Neural progenitor cell (in vitro differentiated cells): ENCODE data around the gene EOGT. TPM values are rescaled to one million over a fixed set of nuclear protein-coding genes. Genes with fewer than 3 reads are reported as not detected.

Source experiments
- DNase-seq: peaks from one replicate; pipeline ENCODE4 v3.0.0-alpha.2; 2016; ENCODE audit warnings: low spot score
- H2AFZ ChIP-seq: fragments of 200-600 bp; sonication (generic); replicated peaks from 2 replicates; pipeline ENCODE4 v1.6.1; 2016; ENCODE audit warnings: antibody characterized with exemption
- H3F3A ChIP-seq: fragments of 200-600 bp; sonication (generic); 2 replicates; pipeline ENCODE4 v1.6.1; 2016; ENCODE audit warnings: antibody characterized with exemption, low read depth
- H3K27ac ChIP-seq: fragments of 200-600 bp; sonication (generic); 2 replicates; pipeline ENCODE4 v1.5.1; 2016; ENCODE audit warnings: mild to moderate bottlenecking
- H3K27me3 ChIP-seq: fragments of 200-600 bp; sonication (generic); 2 replicates; pipeline ENCODE4 v1.6.1; 2016; ENCODE audit warnings: mild to moderate bottlenecking, moderate library complexity
- H3K36me3 ChIP-seq: fragments of 200-600 bp; sonication (generic); 2 replicates; pipeline ENCODE4 v1.5.1; 2016
- H3K4me1 ChIP-seq: fragments of 200-600 bp; sonication (generic); 2 replicates; pipeline ENCODE4 v1.6.1; 2016; ENCODE audit warnings: mixed run types
- H3K4me2 ChIP-seq: fragments of 200-600 bp; sonication (generic); 2 replicates; pipeline ENCODE4 v1.6.1; 2016
- H3K4me3 ChIP-seq: fragments of 200-600 bp; sonication (generic); 2 replicates; pipeline ENCODE4 v1.5.1; 2016
- H3K79me2 ChIP-seq: fragments of 200-600 bp; sonication (generic); 2 replicates; pipeline ENCODE4 v1.6.1; 2016; ENCODE audit warnings: low read depth
- H3K9ac ChIP-seq: fragments of 200-600 bp; sonication (generic); 2 replicates; pipeline ENCODE4 v1.6.1; 2016
- H3K9me3 ChIP-seq: fragments of 200-600 bp; sonication (generic); 2 replicates; pipeline ENCODE4 v1.5.1; 2016; ENCODE audit warnings: low read depth
- H4K20me1 ChIP-seq: fragments of 200-600 bp; sonication (generic); 2 replicates; pipeline ENCODE4 v1.6.1; 2016; ENCODE audit warnings: low read depth
- H3K27ac Mint-ChIP-seq: 3 replicates; pipeline ENCODE4 v1.8.0; 2021; ENCODE audit warnings: mixed read lengths
- H3K27me3 Mint-ChIP-seq: 2 replicates; pipeline ENCODE4 v1.8.0; 2022; ENCODE audit warnings: low read depth, mild to moderate bottlenecking, inconsistent platforms, moderate library complexity, mixed read lengths; ENCODE audit not compliant: insufficient read depth
- H3K36me3 Mint-ChIP-seq: 3 replicates; pipeline ENCODE4 v1.8.0; 2021; ENCODE audit warnings: mixed read lengths
- H3K4me1 Mint-ChIP-seq: 3 replicates; pipeline ENCODE4 v1.8.0; 2021; ENCODE audit warnings: mixed read lengths
- H3K4me3 Mint-ChIP-seq: 3 replicates; pipeline ENCODE4 v1.8.0; 2021; ENCODE audit warnings: mild to moderate bottlenecking, moderate library complexity, mixed read lengths
- H3K9me3 Mint-ChIP-seq: 3 replicates; pipeline ENCODE4 v1.8.0; 2020; ENCODE audit warnings: mixed read lengths
- CTCF ChIP-seq: fragments of 200-600 bp; sonication (generic); IDR thresholded peaks from 2 replicates; pipeline ENCODE4 v1.5.1; 2017; ENCODE audit warnings: antibody characterized with exemption, mild to moderate bottlenecking
- EZH2 ChIP-seq: fragments of 200-600 bp; sonication (generic); IDR thresholded peaks from 2 replicates; pipeline ENCODE4 v1.6.1; 2017; ENCODE audit warnings: antibody characterized with exemption, mild to moderate bottlenecking, moderate library complexity
- EZH2phosphoT487 ChIP-seq: fragments of 200-600 bp; sonication (generic); IDR thresholded peaks from 2 replicates; pipeline ENCODE4 v1.6.1; 2017; ENCODE audit warnings: antibody characterized with exemption
- total RNA-seq: library from RNA; depleted of rRNA; stranded (reverse); fragments of >200 nt; gene quantifications from 2 replicates; pipeline ENCODE4 v1.2.3, GENCODE V29; 2015; ENCODE audit warnings: low replicate concordance

The EOGT gene
- total RNA-seq, 1 donor from 2014 or later, result 2.5 TPM

DNA sequence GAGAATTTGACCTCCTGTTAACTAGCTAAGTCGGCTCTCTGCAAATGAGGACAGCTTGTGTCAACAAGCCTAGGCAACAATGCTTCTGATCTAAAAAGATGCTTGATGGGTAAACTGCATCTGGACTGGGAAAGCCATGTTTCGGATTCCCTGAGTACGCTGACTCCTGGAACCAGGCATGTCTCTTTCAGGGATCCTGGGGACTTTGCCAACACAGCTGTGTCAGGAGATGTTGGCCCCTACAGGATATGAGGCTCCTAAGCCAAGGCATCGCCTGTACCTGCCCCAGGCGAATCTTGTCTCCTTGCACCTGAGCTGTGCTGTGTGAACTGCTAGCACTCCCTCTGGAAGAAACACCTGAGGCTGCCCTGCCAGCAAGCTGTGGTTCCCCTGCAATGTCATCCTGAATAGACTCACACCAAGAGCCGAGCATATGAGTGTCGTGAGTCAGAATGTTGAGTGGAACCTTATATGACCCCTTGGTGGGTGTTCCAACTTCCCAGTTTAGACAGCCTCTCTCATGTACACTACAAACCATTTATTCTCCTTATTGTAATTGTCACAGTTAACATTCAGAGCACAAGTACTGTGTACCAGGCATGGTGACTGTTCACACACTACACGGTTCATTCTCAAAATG is 17.0 kb downstream of the EOGT start:
- Histone ChIP-seq H3K4me1 (no peaks in the 10 kb centered on the region), H3K27ac (no peak overlapping the region), H4K20me1 (no peaks in the 10 kb centered on the region), H2AFZ (no peak overlapping the region), H3K4me2 (no peak overlapping the region), H3K9me3 (no peaks in the 10 kb centered on the region), H3K79me2 (no peaks in the 10 kb centered on the region), H3K4me3 (no peak overlapping the region), H3F3A (no peaks in the 10 kb centered on the region), H3K36me3 (no peaks in the 10 kb centered on the region), H3K27me3 (no peaks in the 10 kb centered on the region), H3K9ac (no peak overlapping the region)
- Mint-ChIP-seq H3K4me3 (no peak overlapping the region), H3K36me3 (peaks cover 19% of the 10 kb centered on the region), H3K27ac (no peak overlapping the region), H3K4me1 (no peaks in the 10 kb centered on the region), H3K27me3 (peaks cover 2% of the 10 kb centered on the region), H3K9me3 (peaks cover 13% of the 10 kb centered on the region)
- DNase-seq, result no peak
- no peak for TF ChIP-seq EZH2
- no peak for TF ChIP-seq EZH2phosphoT487
- TF ChIP-seq CTCF, result no peak

DNA sequence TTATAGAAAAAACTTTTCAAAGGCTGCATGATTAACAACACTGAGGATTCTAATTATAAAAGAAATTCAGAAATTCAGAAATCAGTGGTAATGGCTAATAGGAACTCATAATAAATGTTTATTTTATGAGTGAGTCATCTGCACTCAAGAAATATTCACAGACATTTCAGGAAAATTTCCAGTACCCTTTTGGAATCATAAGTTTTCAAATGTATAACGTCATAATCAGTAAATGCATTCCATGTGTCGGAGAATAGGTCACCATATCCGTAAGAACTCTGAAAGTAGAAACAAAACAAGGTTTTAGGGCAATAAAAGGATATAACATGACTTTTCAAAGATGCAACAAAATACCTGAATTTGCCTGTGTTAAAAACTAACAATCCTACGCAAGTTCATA is 24.7 kb downstream of the EOGT start:
- H3K36me3 Mint-ChIP-seq, result peaks cover 29% of the 10 kb centered on the region

GRCh38 chr3:68987322-68987721 is 26.2 kb downstream of the EOGT start:
- Mint-ChIP-seq H3K36me3 (peaks cover 24% of the 10 kb centered on the region), H3K27ac (no peak overlapping the region), H3K4me1 (peaks cover 3% of the 10 kb centered on the region), H3K27me3 (no peaks in the 10 kb centered on the region), H3K4me3 (no peak overlapping the region), H3K9me3 (peaks cover 6% of the 10 kb centered on the region)
- Histone ChIP-seq H3K27me3 (no peaks in the 10 kb centered on the region), H3K9ac (no peak overlapping the region), H2AFZ (no peak overlapping the region), H3K27ac (no peak overlapping the region), H3K4me3 (no peak overlapping the region), H3K36me3 (no peaks in the 10 kb centered on the region), H3K4me1 (no peaks in the 10 kb centered on the region), H3K9me3 (no peaks in the 10 kb centered on the region), H3K79me2 (no peaks in the 10 kb centered on the region), H4K20me1 (no peaks in the 10 kb centered on the region), H3K4me2 (no peak overlapping the region), H3F3A (no peaks in the 10 kb centered on the region)
- DNase-seq, result no peak
- TF ChIP-seq EZH2phosphoT487 (no peak), CTCF (no peak), EZH2 (no peak)

More for the DNA sequence above, 24.7 kb downstream of the EOGT start:
- TF ChIP-seq EZH2phosphoT487, result no peak
- no peak for TF ChIP-seq CTCF
- no peaks in the 10 kb centered on the region for H3K4me1 ChIP-seq
- Mint-ChIP-seq H3K4me1 (peaks cover 3% of the 10 kb centered on the region), H3K4me3 (no peak overlapping the region), H3K27ac (no peak overlapping the region), H3K9me3 (peaks cover 13% of the 10 kb centered on the region), H3K27me3 (no peaks in the 10 kb centered on the region)
- H3F3A ChIP-seq, result no peaks in the 10 kb centered on the region
- no peaks in the 10 kb centered on the region for H3K79me2 ChIP-seq
- no peak for DNase-seq
- no peaks in the 10 kb centered on the region for H3K9me3 ChIP-seq
- H3K4me3 ChIP-seq, result no peak overlapping the region
- no peak overlapping the region for H3K27ac ChIP-seq
- H3K36me3 ChIP-seq, result no peaks in the 10 kb centered on the region
- H2AFZ ChIP-seq, result no peak overlapping the region
- H4K20me1 ChIP-seq, result no peaks in the 10 kb centered on the region
- H3K27me3 ChIP-seq, result no peaks in the 10 kb centered on the region
- H3K9ac ChIP-seq, result no peak overlapping the region
- no peak overlapping the region for H3K4me2 ChIP-seq
